NCI-H1092 treated with DMSO at 0.1 percent for 48 hours (cell line): ENCODE data around the gene CFAP410.
"Not testable (repeated sequence)": the region's sequence is repeated elsewhere in the genome, so short reads cannot be mapped to it uniquely, and the experiment has no call there.

Source experiments
- DNase-seq: peaks from one replicate; lab custom pipeline; 2025; lab: John Stamatoyannopoulos, UW

Gene CFAP410

DNA sequence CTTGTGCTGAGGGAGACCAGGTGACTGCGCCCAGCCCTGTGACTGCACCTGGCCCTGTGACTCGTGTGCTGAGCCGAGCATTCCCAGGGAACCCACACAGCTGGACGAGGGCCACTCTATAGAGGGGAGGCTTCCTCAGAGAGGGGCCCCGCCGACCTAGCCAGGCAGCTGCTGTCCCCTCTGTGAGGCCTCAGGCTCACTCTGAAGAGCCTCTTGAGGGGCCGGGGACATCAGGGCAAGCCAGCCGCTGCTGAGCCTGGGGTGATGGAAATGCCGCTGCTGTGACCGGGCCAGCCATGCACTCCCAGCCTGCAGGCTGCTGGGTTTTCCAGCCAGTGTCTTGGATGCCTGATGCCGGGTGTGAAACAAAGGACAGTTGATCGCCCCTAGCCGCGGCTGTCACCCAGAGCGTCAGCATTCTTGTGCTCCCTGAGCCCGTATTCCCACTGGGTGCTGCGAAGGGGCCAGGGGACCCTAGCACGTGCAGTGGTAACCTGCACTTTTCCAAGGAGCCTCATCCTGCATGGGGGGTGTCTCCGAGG lies 21.9 kb downstream of the CFAP410 start:
- DNase-seq: no peak

DNA sequence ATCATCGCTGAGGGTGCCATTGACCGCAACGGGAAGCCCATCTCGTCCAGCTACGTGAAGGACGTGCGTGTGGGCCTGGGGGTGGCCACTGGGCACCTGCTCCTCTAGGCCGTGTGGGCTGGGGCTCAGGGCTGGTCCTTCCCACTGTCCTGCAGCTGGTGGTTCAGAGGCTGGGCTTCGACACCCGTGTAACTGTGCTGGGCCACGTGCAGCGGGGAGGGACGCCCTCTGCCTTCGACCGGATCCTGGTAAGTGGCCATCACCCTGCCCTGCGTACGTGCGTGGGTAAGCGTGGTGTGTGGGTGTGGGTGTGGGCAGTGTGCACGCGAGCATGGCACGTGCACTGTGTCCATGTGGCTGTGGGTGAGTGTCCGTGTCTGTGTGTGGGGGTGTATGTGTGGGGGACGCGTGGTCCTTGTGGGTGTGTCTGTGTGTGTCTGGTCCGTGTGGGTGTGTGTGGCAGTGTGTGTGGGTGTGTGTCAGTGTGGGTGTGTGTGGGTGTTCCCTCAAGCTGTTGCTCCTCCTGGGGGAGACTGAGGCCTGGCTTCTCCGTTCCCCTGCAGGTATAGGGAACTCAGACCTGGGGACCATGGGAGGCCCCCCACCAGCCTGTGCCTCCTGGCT lies 22.8 kb downstream of the CFAP410 start:
- DNase-seq: no peak

DNA sequence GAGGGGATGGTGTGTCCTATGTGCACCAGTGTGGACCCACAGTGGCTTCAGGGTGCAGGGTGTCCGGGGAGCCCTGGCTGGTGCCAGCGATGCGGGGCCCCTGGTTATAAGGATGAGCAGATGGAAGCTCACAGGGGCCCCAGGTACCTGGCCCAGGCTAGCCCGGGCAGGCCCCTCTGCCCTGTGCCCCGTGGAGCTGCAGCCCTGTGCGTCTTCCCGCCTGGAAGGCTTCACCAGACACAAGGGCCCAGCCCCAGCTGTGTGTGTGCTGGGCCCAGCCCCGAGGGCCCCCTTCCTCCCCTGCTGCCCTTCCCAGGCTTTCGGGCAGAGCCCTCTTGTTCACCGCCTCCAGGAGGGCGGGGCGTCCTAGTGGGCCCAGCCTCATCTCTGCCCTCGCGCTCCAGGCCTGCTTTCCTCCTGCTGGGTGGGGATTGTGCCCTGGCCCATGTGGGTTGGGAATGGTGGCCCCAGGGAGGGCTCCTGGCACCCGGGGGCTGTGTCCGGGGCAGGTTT lies 23.4 kb downstream of the CFAP410 start:
- DNase-seq: no peak

DNA sequence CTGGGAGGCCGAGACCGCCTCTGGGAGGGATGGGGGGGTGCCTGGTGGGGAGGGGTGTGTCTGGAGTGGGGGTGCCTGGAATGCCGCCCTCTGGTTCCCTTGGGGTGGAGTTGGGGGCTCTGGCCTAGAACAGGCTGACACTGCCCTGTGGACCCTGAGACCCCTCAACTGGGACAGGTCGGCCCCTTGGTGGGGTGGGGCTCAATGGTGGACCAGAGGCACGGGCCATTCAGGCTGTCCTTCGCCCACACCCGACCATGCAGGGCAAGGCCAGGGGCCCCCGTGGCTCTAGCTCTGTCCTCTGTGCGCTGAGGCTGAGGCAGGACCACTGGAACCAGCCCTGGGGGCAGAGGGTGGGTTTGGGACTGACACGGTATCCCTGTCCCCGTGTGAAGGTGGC lies 24.6 kb downstream of the CFAP410 start:
- DNase-seq: no peak

DNA sequence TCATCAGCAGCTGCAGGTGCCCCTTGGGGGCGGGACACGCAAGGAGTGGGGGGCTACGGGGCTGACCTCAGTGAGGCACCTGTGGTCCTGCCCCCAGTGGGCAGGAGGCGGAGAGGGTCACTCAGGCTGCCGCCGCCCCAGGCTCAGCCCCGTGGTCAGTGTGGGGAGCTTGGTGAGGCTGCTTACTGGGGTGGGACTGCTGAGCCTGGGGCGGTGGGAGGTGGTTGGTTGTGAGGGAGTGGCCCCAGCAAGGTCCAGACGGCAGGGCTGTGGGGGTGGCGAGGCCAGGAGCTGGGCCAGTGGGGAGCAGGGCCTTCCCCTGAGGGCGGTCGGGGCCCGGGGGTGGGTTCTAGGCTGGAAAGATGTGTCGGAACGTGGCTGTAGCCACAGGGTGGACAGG lies 25.1 kb downstream of the CFAP410 start:
- DNase-seq: no peak

DNA sequence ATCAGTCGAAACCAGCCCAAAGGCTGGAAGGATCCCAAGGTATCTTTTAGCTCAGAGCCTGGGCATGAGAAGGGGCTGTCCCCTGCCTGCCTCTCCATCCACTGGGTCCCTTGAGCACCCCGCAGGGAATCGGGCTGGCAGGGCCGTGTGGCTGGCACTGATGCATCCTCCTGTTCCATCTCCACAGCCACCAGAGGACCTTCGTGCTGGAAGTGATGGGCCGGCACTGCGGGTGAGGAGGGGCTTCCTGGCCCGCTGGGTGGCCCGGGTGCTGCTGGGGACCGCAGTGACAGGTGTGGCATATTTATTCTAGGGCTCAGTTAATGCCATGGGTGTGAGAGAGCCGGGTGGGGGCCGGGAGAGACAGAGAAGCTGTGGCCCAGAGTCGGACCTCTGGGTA lies 25.7 kb downstream of the CFAP410 start:
- DNase-seq: no peak

DNA sequence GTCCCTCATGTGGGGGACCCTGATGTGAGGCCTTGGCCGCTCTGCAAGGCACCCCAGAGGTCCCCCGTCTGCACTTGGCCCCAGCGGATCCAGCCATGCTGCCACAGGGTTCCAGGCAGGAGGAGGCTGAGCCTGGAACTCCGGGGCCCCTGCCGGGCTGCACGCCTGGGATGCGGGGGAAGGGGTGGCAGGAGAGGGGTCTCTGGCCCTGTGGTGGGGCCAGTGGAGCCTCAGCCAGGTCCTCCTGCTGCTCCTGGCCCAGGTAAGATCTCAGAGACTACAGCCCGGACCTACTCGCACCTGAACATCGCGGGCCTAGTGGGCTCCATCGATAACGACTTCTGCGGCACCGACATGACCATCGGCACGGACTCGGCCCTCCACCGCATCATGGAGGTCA lies 26.5 kb downstream of the CFAP410 start:
- DNase-seq: no peak

DNA sequence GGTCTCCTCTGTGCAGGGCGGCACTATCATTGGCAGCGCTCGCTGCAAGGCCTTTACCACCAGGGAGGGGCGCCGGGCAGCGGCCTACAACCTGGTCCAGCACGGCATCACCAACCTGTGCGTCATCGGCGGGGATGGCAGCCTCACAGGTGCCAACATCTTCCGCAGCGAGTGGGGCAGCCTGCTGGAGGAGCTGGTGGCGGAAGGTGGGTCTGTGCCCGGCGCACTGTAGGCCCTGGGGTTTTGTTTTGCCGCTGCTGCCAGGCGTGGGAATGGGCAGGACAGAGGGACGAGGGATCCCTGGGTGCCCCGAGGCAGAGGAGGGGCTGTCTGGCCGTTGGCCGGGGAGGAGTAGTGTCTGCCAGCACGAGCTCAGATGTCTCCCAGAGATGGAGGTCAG lies 27.1 kb downstream of the CFAP410 start:
- no peak for DNase-seq

DNA sequence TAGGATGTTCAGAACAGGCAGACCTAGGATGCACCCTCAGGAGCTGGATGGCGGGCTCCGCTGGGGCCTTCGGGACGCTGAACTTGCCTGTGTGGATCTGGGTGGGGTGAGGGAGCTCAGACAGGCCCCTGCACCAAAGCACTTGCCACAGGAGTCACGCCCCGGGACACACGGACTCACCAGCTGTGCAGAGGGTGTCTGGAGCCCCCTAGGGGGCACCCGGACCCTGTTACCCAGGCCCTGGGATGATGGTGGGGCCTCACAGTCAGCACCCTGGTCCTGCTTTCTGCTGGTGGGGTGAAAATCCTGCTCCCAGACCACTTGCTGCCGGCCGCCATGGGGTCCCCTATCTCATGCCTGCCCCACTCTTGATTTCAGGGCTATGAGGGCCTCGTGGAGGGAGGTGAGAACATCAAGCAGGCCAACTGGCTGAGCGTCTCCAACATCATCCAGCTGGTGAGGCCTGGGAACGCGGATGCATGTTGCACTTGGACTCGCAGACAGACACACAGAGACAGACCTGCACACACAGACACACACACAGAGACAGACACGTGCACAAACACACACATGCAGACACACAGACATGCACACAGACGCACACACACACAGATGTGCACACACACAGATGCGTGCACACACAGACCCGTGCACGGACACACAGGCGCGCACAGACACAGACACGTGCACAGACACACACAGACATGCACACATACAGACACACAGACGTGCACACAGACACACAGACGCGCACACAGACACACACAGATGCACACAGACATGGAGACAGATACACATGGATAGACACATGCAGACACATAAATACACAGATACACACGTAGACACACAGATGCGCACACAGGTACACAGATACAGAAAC lies 28.3 kb downstream of the CFAP410 start:
- DNase-seq: no peak

DNA sequence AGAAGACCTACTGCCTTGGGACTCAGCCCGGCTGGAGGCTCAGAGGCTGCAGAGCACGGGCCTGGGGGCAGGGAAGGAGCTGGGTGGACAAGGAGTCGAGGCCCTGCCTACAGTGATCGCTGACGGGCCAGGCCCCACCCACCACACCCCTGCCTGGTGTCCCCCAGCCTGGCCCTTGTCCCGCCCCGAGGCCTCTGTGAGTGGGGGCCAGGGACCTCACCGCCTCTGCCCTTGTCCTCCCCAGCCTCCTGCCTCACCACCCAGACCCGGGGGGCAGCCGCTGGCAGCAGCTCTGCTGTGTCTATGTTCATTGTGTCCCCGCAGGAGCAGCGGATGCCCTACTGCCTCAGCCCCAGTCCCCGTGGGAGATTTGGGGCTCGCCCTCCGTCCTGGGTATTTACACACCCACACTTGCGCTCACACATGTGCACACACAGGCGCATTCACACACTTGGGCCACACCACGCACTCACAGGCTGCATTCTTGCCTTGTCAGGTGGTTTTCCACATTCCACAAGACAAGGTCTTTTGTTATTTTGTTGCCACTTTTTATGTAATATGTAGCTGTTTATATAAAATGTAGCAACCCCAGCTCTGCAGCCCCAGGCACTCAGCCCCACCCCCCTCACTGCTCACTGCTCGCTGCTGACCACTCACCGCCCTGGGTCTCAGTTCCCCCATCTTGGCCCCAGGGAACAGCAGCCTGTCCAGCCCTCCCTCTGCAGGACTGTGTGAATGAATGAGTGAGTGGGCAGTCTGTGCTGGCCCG lies 32.1 kb downstream of the CFAP410 start:
- no peak for DNase-seq

DNA sequence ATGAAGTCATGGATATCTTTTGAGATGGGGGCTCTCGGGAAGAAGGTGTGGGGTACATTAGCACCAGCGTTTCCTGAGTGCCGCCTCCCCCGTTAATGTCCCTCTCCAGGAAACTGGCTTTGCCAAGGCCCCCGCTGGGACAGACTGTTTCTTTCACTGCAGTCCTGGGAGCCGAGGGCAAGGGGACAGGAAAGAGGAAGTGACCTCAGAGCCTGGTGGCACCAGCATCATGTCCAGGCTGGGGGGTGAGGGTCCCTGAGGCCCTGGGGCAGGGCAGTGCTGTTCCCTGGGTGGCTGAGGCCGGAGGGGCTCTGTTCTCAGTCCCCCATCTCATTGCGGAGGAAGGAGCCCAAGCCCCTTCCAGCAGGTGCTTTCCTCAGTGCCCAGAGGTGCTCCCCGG lies 33.5 kb downstream of the CFAP410 start:
- no peak for DNase-seq

DNA sequence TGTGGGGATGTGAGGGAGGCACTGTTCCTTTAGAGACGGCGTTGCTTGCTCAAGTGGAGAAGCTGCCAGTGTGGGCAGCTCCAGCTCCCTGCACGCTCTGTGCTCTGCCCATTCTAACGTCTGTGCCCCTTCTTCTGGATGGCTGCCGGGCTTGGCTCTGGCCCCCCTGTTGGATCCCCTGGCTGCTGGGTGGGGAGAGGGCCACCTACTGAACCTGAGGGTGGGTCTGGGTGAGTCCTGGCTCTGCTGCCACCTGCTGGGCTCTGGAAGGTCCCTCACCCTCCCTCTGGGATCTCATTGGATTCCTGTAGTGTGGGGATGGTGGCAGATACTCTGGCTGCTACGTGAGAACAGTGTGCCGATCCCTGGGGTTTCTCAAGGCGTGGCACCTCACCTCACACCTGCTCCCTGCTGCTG lies 34.3 kb downstream of the CFAP410 start:
- DNase-seq: peak; percentile 33

DNA sequence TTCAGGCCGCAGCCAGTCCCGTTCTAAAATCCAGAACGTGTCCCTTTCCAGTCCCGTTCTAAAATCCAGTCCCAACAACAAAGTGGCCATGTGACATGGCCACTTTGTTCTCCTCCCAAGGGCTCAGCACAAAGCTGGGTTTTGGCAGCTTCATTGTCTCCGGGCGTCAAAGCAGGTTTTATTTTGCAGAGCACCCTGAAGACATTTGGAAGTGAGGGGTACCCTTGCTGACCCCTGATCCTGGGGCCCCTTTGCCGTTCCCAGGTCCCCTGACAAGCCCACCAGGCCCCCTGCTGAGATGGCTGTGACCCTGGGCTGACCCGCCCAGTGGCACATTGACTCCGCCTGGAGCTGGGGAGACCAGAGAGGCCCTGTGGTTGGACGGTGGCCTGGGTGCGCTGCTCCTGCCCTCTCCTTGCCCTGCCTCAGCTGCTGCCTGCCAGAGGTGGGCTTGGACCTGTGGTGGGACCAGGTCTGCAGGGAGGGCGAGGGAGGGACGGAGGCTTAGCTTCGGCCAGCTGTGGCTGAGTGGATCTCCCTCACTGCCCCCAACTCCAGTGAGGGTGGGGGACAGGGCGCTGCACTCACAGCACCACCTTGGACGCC lies 35.1 kb downstream of the CFAP410 start:
- DNase-seq: no peak

DNA sequence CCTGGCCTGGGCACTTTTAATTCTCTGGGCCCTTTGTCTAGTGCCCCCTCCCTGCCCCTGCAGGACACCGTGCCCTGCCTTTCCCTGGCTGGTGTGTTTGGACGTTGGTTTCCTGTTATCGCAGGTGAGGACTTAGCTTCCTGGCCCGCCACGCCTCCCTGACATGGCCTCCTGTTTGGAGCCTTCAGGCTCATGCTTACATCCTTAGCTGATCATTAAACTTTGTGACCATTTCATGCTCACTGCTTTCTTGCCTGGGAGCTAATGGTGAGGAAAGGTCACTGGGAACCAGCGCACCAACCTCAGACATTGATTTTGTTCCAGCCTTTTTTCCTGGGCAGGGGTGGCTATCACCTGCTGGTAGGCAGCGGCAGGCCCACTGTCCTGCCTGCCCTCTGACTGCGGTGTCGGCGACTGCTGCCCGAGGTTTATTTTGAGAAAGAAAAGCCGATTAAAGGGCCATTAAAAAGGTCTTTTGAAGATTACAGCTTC lies 35.7 kb downstream of the CFAP410 start:
- no peak for DNase-seq

DNA sequence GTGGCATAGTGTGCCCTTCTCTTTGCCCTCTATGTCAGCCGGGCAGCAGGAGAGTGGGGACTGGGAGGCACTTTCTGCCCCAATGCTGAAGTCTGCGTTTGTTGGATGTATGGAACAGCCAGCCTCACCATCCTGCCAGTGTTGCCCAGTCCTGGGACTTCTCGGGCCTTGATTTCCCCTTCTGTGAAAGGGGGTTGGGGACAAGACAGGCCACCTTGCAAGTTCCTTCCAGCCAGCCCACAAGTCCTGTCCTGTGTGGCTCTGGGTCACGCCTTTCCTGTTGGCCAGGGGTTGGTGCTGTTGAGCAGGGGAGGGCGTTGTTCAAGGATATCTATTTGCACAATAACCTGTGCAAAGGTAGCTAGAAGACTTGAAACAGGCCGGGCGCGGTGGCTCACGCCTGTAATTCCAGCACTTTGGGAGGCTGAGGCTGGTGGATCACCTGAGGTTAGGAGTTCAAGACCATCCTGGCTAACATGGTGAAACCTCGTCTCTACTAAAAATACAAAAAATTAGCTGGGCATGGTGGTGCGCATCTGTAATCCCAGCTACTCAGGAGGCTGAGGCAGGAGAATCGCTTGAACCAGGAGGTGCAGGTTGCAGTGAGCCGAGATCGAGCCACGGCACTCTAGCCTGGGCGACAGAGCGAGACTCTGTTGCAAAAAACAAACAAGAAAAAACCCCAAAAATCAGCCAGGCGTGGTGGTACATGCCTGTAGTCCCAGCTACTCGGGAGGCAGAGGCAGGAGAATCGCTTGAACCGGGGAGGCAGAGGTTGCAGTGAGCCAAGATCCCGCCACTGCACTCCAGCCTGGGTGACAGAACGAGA lies 36.4 kb downstream of the CFAP410 start:
- not testable (repeated sequence) for DNase-seq

DNA sequence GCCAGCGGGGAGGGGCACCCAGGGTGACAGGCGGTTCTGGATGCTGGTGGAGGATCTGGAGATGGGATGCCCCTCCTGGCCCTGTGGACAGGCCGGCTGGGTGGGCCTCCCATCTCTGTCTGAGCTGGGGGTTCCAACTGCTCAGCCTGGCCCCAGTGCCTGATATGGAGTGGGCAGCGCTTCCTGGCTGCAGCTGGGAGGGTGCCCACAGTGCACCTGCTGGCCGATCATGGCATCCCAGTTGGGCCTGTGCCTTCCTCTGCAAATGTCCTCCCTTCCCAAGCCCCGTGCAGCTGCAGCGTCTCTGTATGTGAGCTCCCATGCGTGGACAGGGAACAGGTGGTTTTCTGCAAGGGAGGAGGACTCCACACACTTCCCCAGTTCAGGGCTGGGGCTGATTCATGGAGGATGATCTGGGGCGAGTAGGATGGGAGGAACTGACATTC lies 37.2 kb downstream of the CFAP410 start:
- peak; percentile 40 for DNase-seq

DNA sequence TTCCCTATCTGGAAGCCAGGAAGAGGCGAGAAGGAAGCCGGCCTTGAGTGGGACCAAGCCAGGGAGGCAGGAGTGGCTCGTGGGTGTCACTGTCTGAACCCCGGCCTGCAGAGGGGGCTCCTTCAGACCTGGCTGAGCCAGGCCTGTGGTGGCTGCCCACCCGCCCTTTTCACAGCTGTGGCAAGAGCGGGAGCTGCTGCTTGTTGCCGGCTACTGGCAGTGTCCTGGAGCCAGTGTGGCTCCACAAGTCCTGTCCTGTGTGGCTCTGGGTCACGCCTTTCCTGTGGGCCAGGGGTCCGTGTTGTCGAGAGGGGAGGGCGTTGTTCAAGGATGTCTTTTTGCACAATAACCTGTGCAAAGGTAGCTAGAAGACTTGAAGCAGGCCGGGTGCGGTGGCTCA lies 38.0 kb downstream of the CFAP410 start:
- DNase-seq: no peak

DNA sequence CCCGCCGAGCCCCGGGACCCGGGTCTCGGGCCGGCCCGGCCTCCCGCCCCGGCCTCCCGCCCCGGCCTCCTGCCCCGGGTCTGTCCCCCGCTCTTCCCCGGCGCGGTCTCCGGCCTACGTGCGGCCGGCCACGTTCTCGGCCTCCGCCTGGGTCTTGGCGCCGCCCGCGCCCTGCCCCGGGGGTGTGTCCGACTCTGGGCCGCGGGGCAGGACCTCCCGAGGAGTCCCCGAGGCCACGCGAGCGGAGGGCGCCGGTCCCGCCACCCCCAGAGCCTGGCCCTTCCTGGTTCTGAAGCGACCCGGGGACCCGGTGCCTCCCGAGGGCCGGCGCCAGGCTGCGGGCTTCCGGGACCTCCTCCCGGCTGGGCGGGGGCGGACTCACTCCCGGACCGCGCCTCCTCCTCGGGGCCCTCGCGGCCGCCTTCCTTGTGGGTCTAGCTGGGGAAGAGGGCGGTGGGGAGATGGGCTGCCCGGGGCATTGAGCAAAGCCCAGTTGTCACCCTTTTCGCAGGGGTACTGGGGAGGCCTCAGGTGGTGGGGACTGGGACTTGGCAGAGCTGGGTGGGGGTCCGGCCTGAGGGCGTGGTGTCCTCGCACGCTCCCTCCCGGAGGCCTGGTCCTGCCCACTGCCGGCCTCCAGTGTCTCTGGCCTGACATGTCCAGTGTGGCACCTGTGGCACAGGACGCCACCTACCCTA lies 38.8 kb downstream of the CFAP410 start:
- peak; percentile 26 for DNase-seq

DNA sequence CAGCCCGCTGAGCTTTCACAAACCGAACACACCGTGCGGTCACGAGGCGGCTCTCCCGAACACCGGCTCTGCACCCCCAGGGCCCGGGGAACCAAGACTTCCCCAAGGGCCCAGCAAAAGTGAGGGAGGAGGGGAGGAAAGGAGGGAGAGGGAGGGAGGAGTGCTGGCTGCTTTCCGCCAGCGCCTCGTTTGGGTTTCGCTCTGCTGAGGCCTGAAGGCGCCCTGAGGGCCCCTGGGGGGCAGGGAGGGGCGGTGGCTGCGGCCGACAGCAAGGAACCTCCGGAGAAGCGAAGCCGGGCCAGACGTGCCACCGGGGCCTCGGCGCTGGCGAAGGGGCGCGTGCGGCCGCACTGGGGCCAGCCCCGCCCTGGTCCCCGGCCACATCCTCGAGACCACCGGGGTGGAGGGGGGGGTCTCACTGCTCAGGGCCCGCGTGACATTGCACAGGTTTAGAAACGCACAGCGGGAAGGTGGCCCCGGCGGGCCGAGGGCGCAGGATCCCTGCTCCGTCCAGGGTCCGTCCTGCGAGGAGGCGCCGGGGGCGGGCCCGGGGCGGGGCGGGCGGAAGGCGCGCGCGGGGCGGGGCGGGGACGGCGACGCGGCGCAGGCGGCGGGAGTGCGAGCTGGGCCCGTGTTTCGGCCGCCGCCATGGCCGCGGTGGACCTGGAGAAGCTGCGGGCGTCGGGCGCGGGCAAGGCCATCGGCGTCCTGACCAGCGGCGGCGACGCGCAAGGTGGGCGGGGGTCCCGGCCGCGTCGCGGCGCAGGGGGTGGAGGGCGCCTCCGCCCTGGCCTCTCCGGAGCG lies 39.5 kb downstream of the CFAP410 start, which contains the start of gene PFKL:
Gene PFKL, plus strand, starts transcription at position 596 of the 804 bp plus-strand sequence. Its CDS starts 53 bp downstream, at position 649.
- peak; percentile 37 for DNase-seq
